Stimulated activated memory B cell treated with anti-CD40 and anti-IgM and Interleukin-4, amounts not matched to agents 10 μg/mL and 1 μg/mL and 100 μg/mL, for 72 hours (primary cell): ENCODE data around the gene FBXW4.
A peak's percentile ranks its signal among the peaks of the same experiment; 100 is the strongest.

Experiments used
- ATAC-seq: fragments of 150-1000 bp; cut with Tn5 transposase; 2 replicates; pipeline ENCODE4 v1.10.0; 2021
- H3K27ac Mint-ChIP-seq: one replicate; pipeline ENCODE4 v1.8.0; 2022; ENCODE audit warnings: mild to moderate bottlenecking, mixed read lengths
- H3K27me3 Mint-ChIP-seq: one replicate; pipeline ENCODE4 v1.8.0; 2022; ENCODE audit warnings: mixed read lengths
- H3K36me3 Mint-ChIP-seq: one replicate; pipeline ENCODE4 v1.8.0; 2022; ENCODE audit warnings: mixed read lengths
- H3K4me1 Mint-ChIP-seq: one replicate; pipeline ENCODE4 v1.8.0; 2022; ENCODE audit warnings: mixed read lengths
- H3K4me3 Mint-ChIP-seq: one replicate; pipeline ENCODE4 v1.8.0; 2022; ENCODE audit warnings: mild to moderate bottlenecking, moderate library complexity, mixed read lengths
- H3K9me3 Mint-ChIP-seq: one replicate; pipeline ENCODE4 v1.8.0; 2022; ENCODE audit warnings: mixed read lengths

Gene FBXW4, protein sequence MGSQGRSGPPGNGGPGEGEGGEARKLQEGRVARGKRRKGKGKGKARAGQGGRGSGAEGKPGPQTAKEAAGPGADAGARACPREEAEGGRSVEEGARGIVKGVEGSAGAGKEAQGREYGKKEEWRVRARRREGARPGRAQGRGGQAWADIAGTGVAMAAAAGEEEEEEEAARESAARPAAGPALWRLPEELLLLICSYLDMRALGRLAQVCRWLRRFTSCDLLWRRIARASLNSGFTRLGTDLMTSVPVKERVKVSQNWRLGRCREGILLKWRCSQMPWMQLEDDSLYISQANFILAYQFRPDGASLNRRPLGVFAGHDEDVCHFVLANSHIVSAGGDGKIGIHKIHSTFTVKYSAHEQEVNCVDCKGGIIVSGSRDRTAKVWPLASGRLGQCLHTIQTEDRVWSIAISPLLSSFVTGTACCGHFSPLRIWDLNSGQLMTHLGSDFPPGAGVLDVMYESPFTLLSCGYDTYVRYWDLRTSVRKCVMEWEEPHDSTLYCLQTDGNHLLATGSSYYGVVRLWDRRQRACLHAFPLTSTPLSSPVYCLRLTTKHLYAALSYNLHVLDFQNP

DNA sequence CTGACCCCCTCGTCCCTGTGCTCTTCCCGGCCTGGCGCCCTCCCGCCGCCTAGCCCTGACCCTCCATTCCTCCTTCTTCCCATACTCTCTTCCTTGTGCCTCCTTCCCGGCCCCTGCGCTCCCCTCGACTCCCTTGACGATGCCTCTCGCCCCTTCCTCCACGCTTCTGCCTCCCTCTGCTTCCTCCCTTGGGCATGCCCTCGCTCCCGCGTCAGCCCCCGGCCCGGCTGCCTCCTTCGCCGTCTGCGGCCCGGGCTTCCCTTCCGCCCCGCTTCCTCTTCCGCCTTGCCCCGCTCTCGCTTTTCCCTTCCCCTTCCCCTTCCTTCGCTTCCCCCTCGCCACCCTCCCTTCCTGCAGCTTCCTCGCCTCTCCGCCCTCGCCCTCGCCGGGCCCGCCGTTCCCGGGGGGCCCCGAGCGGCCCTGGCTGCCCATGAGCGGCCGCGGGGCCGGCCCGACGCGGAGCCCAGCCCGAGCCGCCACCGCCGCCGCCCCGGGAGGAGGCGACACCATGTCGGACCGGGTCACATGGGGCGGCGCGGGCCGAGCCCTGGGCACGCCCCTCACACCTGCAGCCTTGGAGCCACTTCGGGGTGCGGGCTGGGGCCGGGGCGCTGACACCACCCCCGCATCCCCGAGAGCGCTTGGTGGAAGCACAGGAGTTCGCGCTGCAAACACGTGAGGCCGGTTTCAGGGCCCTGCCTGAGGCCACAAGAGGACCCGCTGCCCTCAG is at the start of gene FBXW4:
TSS of gene FBXW4 (minus strand) at position 497 of the 730 bp plus-strand sequence. CDS start at position 432, 65 bp downstream.
- peak within 1 kb of the TSS; percentile 93 for H3K4me3 Mint-ChIP-seq
- no peaks in the 10 kb centered on the region for H3K9me3 Mint-ChIP-seq
- no peaks in the 10 kb centered on the region for H3K27me3 Mint-ChIP-seq
- peak within 1 kb of the TSS; percentile 96 for H3K27ac Mint-ChIP-seq
- ATAC-seq = peak; percentile 89
- peaks cover 35% of the 10 kb centered on the region for H3K4me1 Mint-ChIP-seq
- peaks cover 5% of the 10 kb centered on the region for H3K36me3 Mint-ChIP-seq

DNA sequence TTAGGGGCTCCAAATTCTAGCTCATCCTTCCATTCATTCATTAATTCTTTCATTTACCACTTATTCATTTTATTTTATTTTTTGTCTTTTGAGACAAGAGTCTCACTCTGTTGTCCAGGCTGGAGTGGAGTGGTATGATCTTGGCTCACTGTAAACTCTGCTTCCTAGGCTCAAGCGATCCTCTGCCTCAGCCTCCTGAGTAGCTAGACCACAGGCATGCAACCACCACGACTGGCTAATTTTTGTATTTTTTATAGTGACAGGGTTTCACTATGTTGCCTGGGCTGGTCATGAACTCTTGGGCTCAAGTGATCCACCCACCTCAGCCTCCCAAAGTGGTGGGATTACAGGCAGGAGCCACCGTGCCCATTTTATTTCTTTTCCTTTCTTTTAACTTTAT is 49.3 kb upstream of the FBXW4 start:
- H3K4me1 Mint-ChIP-seq = no peaks in the 10 kb centered on the region
- H3K4me3 Mint-ChIP-seq = no peak overlapping the region

DNA sequence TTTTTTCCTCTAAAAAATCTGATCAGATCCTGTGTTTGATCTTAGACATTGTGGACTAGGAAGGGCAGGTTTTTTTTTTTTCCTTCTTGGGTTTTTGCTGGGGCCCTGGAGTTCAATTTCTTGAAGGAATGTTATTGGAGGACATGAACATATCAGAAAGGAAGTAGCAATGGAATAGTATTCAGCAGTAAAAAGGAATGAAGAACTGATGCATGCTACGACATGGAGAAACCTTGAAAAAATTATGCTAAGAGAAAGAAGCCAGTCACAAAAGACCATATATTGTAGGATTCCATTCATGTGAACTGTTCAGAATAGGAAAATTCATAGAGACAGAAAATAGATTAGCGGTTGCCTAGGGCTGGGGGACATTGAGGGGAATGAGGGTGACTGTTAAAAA is 47.0 kb upstream of the FBXW4 start:
- Mint-ChIP-seq H3K27me3 (peaks cover 22% of the 10 kb centered on the region), H3K4me1 (no peaks in the 10 kb centered on the region), H3K27ac (no peak overlapping the region), H3K4me3 (no peak overlapping the region), H3K36me3 (no peaks in the 10 kb centered on the region), H3K9me3 (no peaks in the 10 kb centered on the region)
- no peak for ATAC-seq

More for the DNA sequence above, 49.3 kb upstream of the FBXW4 start:
- Mint-ChIP-seq H3K27ac (no peak overlapping the region), H3K27me3 (peaks cover 20% of the 10 kb centered on the region), H3K36me3 (no peaks in the 10 kb centered on the region), H3K9me3 (no peaks in the 10 kb centered on the region)
- no peak for ATAC-seq

DNA sequence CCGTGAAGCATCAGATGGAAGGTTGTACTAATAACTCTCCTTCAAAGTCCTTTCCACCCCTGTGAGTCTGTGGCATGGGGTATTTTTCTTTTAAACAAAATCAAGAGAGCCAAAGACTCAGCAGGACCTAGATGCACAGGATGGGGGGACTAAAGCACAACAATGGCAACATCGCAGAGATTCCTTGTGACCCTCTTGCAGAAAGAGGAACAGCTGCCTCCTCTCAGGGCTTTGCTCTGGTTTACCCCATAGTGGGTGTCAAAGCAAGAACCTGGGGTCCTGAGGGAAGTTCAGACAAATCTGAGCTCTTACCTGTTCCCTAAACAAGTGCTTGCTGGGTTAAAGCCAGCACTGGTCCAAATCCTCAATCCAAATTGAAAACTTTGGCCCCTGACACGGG is 41.7 kb upstream of the FBXW4 start:
- H3K4me3 Mint-ChIP-seq = no peak overlapping the region
- no peaks in the 10 kb centered on the region for H3K36me3 Mint-ChIP-seq
- peaks cover 41% of the 10 kb centered on the region for H3K27me3 Mint-ChIP-seq
- no peak for ATAC-seq
- no peaks in the 10 kb centered on the region for H3K9me3 Mint-ChIP-seq
- no peaks in the 10 kb centered on the region for H3K4me1 Mint-ChIP-seq
- H3K27ac Mint-ChIP-seq = no peak overlapping the region

DNA sequence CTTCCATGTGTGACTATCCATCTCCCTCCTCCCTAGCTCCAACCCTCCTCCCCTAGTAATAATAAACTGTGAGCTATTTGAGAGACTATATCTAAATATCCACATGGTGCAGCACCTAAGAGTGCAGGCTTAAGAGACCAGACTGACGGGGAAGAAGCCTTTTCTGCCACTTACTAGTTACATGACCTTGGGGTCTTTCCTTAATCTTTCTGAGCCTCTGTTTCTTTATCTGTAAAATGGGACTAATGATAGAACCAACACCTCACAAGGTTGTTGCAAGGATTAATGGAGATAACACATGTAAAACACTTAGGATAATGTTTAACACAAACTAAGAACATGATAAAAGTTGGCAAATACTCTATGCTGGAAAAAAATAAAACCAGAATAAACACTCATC is 37.1 kb upstream of the FBXW4 start:
- no peaks in the 10 kb centered on the region for H3K9me3 Mint-ChIP-seq
- no peaks in the 10 kb centered on the region for H3K4me1 Mint-ChIP-seq
- H3K36me3 Mint-ChIP-seq = no peaks in the 10 kb centered on the region
- no peak for ATAC-seq
- H3K4me3 Mint-ChIP-seq = no peak overlapping the region
- H3K27ac Mint-ChIP-seq = no peak overlapping the region
- H3K27me3 Mint-ChIP-seq = peaks cover 35% of the 10 kb centered on the region

DNA sequence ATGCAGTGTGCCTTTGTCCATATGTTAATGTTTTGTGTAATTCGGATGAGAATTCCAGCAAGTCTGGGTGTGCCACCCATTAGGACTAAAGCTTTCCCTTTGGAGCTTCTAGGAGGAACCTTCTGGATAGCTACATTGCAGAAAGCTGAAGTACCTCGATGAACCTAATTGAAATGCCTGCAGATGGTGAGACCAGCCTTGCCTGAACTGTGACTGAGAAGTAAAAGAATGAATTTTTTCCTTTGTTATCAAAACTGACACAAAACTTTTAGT is 31.1 kb upstream of the FBXW4 start:
- no peak for ATAC-seq
- H3K4me3 Mint-ChIP-seq = no peak overlapping the region
- H3K4me1 Mint-ChIP-seq = peaks cover 8% of the 10 kb centered on the region
- peaks cover 12% of the 10 kb centered on the region for H3K27me3 Mint-ChIP-seq
- no peaks in the 10 kb centered on the region for H3K36me3 Mint-ChIP-seq
- no peaks in the 10 kb centered on the region for H3K9me3 Mint-ChIP-seq
- H3K27ac Mint-ChIP-seq = no peak overlapping the region

DNA sequence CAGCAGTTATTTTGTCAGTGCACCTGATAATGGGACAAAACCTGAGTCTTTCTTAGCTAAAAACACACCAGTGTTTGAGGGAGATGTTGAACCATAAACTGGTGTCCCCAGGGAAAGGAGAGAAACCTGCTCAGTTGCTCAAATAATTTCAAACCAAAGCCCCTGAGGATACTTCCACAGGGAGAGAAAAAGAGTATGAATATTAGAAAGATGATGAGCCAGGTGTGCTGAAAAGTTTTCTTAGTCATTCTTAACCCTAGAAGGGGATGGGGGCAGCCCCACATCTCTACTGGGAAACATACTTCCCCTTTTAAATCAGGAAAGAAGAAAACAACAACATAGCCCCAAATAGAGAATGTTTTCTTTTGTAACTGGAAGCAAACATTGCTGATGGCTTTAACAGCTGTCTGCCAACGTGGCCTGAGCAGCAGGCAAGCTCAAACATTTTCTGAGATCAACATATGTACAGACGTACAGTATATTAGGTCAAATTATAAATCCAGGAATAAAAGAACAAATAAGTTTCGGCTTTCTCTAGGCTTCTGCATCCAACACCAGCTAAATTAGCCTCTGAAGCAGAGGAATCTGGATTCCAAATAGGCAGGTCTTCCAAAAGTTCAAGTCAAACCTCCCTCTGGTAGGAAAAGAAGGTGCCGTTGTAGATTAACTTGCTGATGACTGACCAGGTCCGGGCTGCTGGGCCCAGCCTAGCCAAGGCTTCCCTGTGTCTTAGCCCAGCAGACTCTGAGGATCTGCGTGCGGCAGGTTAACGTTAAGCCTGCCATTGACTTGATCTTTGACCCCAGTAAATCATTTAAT is 30.5 kb upstream of the FBXW4 start:
- H3K36me3 Mint-ChIP-seq = no peaks in the 10 kb centered on the region
- no peaks in the 10 kb centered on the region for H3K9me3 Mint-ChIP-seq
- no peak overlapping the region for H3K4me3 Mint-ChIP-seq
- H3K27ac Mint-ChIP-seq = peak overlapping the region; percentile 4
- peaks cover 15% of the 10 kb centered on the region for H3K27me3 Mint-ChIP-seq
- H3K4me1 Mint-ChIP-seq = peaks cover 8% of the 10 kb centered on the region
- peak; percentile 76 for ATAC-seq

DNA sequence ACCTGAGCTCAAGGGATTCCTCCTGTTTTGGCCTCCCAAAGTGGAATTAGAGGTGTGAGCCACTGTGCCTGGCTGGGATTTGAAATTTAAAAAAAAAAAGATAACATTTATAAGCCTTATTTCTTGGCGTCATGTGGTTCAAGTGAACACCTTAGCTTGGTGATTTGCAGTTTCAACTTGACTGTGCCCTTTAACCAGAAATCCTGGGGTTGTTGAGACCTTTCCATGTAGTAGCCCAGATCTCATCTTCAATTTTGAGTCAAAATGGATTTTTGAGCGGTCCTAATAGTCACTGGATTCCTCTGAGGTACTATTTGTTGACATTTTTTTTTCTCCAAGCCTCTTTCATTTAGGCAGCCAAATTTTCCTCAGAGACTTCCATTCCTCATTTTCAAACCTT is 29.5 kb upstream of the FBXW4 start:
- Mint-ChIP-seq H3K27me3 (peaks cover 25% of the 10 kb centered on the region), H3K4me1 (peaks cover 8% of the 10 kb centered on the region), H3K9me3 (no peaks in the 10 kb centered on the region), H3K36me3 (no peaks in the 10 kb centered on the region), H3K27ac (peak overlapping the region; percentile 4), H3K4me3 (no peak overlapping the region)
- ATAC-seq = peak; percentile 58

DNA sequence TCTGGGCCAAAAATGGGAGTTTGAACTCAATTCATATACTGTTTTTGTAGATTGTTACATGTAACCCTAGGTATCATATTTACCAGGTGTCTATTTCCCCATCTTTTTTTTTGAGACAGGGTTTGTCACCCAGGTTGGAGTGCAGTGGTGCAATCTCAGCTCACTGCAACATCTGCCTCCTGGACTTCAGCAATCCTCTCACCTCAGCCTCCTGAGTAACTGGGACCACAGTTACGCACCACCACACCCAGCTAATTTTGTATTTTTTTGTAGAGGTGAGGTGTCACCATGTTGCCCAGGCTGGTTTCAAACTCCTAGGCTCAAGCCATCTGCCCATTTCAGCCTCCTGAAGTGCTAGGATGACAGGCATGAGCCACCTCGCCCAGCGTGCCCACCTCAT is 28.2 kb upstream of the FBXW4 start:
- Mint-ChIP-seq H3K27me3 (peaks cover 24% of the 10 kb centered on the region), H3K4me1 (peaks cover 8% of the 10 kb centered on the region), H3K4me3 (no peak overlapping the region), H3K27ac (no peak overlapping the region), H3K9me3 (no peaks in the 10 kb centered on the region), H3K36me3 (no peaks in the 10 kb centered on the region)
- no peak for ATAC-seq

DNA sequence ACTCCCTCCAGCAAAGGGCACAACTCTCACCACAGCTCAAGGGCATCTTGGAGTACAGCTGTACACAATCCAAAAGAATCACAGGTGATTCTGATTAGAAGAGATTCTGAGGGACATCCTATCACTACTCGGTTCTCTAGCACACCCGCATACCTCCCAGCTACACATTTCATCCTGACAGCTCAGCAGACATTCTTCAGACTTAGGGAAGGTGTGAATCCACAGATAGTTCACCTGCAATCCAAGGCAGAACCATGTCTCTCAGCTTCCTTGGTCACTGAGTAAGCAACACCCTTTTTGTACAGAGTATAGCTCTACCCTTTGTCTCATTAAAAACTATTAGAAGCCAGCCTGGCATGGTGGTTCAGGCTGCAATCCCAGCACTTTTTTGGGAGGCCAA is 26.8 kb upstream of the FBXW4 start:
- Mint-ChIP-seq H3K4me3 (no peak overlapping the region), H3K27ac (no peak overlapping the region), H3K36me3 (no peaks in the 10 kb centered on the region), H3K9me3 (no peaks in the 10 kb centered on the region), H3K4me1 (peaks cover 8% of the 10 kb centered on the region), H3K27me3 (peaks cover 24% of the 10 kb centered on the region)
- no peak for ATAC-seq

DNA sequence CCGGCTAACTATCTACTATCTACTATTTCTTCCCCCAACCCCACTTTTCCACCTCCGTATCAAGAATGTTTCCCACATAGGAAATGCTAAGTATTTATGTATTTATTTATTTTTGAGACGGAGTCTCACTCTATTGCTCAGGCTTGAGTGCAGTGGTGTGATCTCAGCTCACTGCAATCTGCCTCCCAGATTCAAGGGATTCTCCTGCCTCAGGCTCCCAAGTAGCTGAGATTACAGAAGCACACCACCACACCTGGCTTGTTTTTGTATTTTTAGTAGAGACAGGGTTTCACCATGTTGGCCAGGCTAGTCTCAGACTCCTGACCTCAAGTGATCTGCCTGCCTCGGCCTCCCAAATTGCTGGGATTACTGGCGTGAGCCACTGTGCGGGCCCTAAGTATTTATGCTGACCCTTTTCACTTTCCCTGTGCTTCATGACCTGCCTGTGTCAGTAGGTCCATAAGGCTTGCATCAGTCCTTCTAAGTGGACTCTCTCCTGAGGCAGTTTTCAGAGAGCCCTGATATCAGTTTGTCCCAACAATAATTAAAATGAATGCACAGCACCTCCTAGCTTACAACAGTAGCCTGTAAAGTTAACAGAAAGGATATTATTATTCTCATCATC is 25.7 kb upstream of the FBXW4 start:
- peaks cover 24% of the 10 kb centered on the region for H3K27me3 Mint-ChIP-seq
- no peak for ATAC-seq
- H3K4me1 Mint-ChIP-seq = peaks cover 8% of the 10 kb centered on the region
- H3K27ac Mint-ChIP-seq = no peak overlapping the region
- H3K36me3 Mint-ChIP-seq = no peaks in the 10 kb centered on the region
- no peaks in the 10 kb centered on the region for H3K9me3 Mint-ChIP-seq
- no peak overlapping the region for H3K4me3 Mint-ChIP-seq

DNA sequence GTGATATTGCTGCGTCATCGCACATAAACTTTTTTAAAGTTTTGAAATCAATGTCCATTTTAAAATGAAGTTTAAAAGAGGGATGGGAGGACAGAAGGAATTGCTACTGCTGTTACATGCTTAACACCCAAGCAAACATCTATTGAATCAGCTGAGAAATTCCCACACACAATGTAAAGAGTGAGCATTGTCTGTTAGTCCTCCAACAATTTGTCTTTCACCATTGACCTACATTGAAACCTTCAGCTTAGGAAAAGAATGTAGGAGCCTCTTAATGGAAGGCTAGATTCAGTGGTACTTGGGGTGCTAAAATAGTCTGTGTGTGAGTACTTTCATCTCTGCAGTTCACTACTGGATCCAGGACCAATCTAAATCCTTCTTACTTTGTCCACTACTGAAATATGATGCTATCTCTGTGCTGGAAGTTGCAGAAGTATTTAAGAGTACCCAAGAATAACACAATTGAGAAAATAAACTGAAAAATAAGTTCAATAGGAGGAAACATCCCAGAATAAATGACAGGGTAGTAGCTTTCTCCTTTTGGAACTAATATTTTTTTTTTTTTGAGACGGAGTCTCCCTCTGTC is 23.8 kb upstream of the FBXW4 start:
- H3K4me3 Mint-ChIP-seq = no peak overlapping the region
- peaks cover 24% of the 10 kb centered on the region for H3K27me3 Mint-ChIP-seq
- H3K4me1 Mint-ChIP-seq = no peaks in the 10 kb centered on the region
- H3K9me3 Mint-ChIP-seq = no peaks in the 10 kb centered on the region
- no peak for ATAC-seq
- H3K36me3 Mint-ChIP-seq = no peaks in the 10 kb centered on the region
- no peak overlapping the region for H3K27ac Mint-ChIP-seq

DNA sequence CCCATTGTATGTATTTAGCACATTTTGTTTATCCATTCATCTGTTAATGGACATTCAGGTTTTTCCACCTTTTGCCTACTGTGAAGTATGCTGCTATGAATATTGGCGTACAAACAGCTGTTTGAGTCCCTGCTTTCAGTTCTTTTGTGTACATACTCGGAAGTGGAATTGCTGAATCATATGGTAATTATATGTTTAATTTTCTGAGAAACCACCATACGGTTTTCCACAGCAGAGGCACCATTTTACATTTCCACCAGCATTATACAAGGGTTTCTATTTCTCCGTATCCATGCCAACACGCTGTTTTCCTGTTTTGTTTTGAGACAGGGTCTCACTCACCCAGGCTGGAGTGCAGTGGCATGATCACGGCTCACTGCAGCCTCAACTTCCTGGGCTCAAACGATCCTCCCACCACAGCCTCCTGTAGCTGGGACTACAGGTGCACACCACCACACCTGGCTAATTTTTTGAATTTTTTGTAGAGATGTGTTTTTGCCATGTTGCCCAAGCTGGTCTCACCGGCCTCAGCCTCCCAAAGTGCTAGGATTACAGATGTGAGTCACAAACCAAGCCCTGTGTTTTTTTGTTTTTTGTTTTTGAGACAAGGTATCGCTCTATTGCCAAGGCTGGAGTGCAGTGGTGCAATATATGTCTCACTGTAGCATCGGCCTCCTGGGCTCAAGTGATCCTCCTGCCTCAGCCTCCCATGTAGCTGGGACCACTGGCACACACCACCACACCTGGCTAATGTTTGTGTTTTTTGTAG is 22.1 kb upstream of the FBXW4 start:
- ATAC-seq = no peak
- Mint-ChIP-seq H3K27ac (no peak overlapping the region), H3K36me3 (no peaks in the 10 kb centered on the region), H3K4me3 (no peak overlapping the region), H3K9me3 (no peaks in the 10 kb centered on the region), H3K4me1 (no peaks in the 10 kb centered on the region), H3K27me3 (peaks cover 24% of the 10 kb centered on the region)

DNA sequence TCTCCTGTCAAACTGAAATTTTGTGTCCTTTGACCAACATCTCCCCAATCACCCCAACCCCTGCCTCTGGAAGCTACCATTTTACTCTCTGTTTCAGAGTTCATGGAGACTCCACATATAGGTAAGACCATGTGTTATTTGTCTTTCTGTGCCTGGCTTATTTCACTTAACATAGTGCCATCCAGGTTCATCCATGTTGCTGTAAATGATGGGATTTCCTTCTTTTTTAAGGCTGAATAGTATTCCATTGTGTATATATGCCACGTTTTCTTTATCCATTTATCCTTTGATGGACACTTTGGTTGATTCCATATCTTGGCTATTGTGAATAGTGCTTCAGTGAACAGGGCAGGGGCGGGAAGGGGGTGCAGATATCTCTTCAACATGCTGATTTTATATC is 18.0 kb upstream of the FBXW4 start:
- Mint-ChIP-seq H3K4me1 (no peaks in the 10 kb centered on the region), H3K27me3 (no peaks in the 10 kb centered on the region), H3K36me3 (no peaks in the 10 kb centered on the region), H3K4me3 (no peak overlapping the region), H3K27ac (no peak overlapping the region), H3K9me3 (no peaks in the 10 kb centered on the region)
- ATAC-seq = no peak
